ENCODE results near the gene STON2.

DNA sequence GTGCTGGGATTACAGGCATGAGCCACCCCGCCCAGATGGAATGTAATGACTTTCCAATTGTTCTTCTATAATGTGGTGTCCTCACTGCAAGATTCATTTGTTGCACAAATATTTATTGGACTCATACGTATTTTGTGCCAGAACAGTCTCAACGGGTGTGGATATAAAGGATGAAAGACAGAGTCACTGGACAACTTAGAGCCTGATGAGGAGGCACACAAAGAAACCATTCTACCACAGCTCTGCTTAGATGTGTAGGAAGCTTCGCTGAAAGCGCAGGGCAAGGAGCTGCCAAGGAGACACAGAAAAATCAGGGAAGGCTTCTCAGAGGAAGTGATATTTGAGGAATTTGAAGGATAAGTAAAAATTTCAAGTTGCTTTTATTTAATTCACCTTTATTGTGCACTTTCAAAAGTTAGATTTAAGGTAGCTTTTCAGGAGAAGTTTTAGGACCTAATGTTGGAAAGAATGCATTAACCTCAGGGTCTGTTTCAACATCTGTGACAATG is 41.6 kb upstream of the STON2 start:
- TF ChIP-seq, protein P1, sequence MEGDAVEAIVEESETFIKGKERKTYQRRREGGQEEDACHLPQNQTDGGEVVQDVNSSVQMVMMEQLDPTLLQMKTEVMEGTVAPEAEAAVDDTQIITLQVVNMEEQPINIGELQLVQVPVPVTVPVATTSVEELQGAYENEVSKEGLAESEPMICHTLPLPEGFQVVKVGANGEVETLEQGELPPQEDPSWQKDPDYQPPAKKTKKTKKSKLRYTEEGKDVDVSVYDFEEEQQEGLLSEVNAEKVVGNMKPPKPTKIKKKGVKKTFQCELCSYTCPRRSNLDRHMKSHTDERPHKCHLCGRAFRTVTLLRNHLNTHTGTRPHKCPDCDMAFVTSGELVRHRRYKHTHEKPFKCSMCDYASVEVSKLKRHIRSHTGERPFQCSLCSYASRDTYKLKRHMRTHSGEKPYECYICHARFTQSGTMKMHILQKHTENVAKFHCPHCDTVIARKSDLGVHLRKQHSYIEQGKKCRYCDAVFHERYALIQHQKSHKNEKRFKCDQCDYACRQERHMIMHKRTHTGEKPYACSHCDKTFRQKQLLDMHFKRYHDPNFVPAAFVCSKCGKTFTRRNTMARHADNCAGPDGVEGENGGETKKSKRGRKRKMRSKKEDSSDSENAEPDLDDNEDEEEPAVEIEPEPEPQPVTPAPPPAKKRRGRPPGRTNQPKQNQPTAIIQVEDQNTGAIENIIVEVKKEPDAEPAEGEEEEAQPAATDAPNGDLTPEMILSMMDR (IDR thresholded peaks at IDR 0.05), result no peak
- TF ChIP-seq POLR2A (IDR thresholded peaks at IDR 0.05), result no peak
